Right forelimb (tissue), 1 donor: Measurements from ENCODE around the gene CMIP.

Experiments
- DNase-seq: peaks from one replicate; pipeline ENCODE4 v3.0.0-alpha.2; 2018

Gene CMIP

GRCh38 chr16:81695321-81696165, 250.9 kb downstream of the CMIP start:
- no peak for DNase-seq

GRCh38 chr16:81696166-81696960, 251.8 kb downstream of the CMIP start:
- no peak for DNase-seq

- no peak for DNase-seq
These were observed 252.5 kb downstream of the CMIP start for GRCh38 chr16:81696961-81697615.

GRCh38 chr16:81697616-81698309, 253.2 kb downstream of the CMIP start:
- DNase-seq, result peak; percentile 59

- DNase-seq, result no peak
These were observed 253.7 kb downstream of the CMIP start for GRCh38 chr16:81698310-81698641.

GRCh38 chr16:81699596-81699995, 255.0 kb downstream of the CMIP start:
- DNase-seq, result no peak

GRCh38 chr16:81700071-81700779, 255.6 kb downstream of the CMIP start:
- DNase-seq, result no peak

GRCh38 chr16:81700780-81701165, 256.2 kb downstream of the CMIP start:
- DNase-seq, result no peak

- DNase-seq, result no peak
These were observed 256.8 kb downstream of the CMIP start for GRCh38 chr16:81701296-81701970.

GRCh38 chr16:81702506-81702905, 257.9 kb downstream of the CMIP start:
- no peak for DNase-seq

GRCh38 chr16:81703177-81704155, 258.9 kb downstream of the CMIP start:
- no peak for DNase-seq

- DNase-seq, result no peak
These were observed 260.7 kb downstream of the CMIP start for GRCh38 chr16:81705261-81705660.

- DNase-seq, result no peak
These were observed 262.0 kb downstream of the CMIP start for GRCh38 chr16:81706327-81707295.

- DNase-seq, result no peak
These were observed 263.0 kb downstream of the CMIP start for GRCh38 chr16:81707411-81708265.

GRCh38 chr16:81708266-81709015, 263.8 kb downstream of the CMIP start:
- no peak for DNase-seq

GRCh38 chr16:81709016-81709900, 264.6 kb downstream of the CMIP start:
- no peak for DNase-seq
